B cell (primary cell): ENCODE data around the gene LAX1.

Experiments
- CTCF ChIP-seq: fragments of 200-600 bp; IDR thresholded peaks from one replicate; pipeline ENCODE4 v1.8.0; 2022; ENCODE audit warnings: antibody characterized with exemption, mild to moderate bottlenecking
- EZH2 ChIP-seq: IDR thresholded peaks from 2 replicates; pipeline ENCODE4 v1.6.1; 2012; ENCODE audit warnings: borderline replicate concordance, low read depth, mild to moderate bottlenecking, moderate library complexity, low read length; ENCODE audit not compliant: insufficient read depth, poor library complexity, severe bottlenecking

GRCh38 chr1:203813581-203814341 lies 48.8 kb downstream of the LAX1 start:
- TF ChIP-seq CTCF, result no peak
- TF ChIP-seq EZH2, result no peak
